Ishikawa (cell line): ENCODE results near the gene COPS7A.

Experiments
- CEBPB ChIP-seq: IDR thresholded peaks from 2 replicates; pipeline ENCODE4 v1.6.1; 2012
- CREB1 ChIP-seq: IDR thresholded peaks from 2 replicates; pipeline ENCODE4 v1.6.1; 2012; ENCODE audit warnings: low read depth
- EGR1 ChIP-seq: IDR thresholded peaks from 2 replicates; pipeline ENCODE4 v1.6.1; 2012
- EP300 ChIP-seq: IDR thresholded peaks from 2 replicates; pipeline ENCODE4 v1.6.1; 2012; ENCODE audit warnings: borderline replicate concordance
- FOXM1 ChIP-seq: IDR thresholded peaks from 2 replicates; pipeline ENCODE4 v1.6.1; 2012; ENCODE audit warnings: low read depth, borderline replicate concordance
- MAX ChIP-seq: IDR thresholded peaks from 2 replicates; pipeline ENCODE4 v1.6.1; 2012
- NFIC ChIP-seq: IDR thresholded peaks from 2 replicates; pipeline ENCODE4 v1.6.1; 2012
- RAD21 ChIP-seq: IDR thresholded peaks from 2 replicates; pipeline ENCODE4 v1.6.1; 2012; ENCODE audit warnings: low read depth
- TAF1 ChIP-seq: IDR thresholded peaks from 2 replicates; pipeline ENCODE4 v1.6.1; 2012; ENCODE audit warnings: low read depth, mild to moderate bottlenecking
- TCF12 ChIP-seq: IDR thresholded peaks from 2 replicates; pipeline ENCODE4 v1.6.1; 2012; ENCODE audit warnings: low read depth
- TEAD4 ChIP-seq: IDR thresholded peaks from 2 replicates; pipeline ENCODE4 v1.6.1; 2012
- USF1 ChIP-seq: IDR thresholded peaks from 2 replicates; pipeline ENCODE4 v1.6.1; 2012
- YY1 ChIP-seq: IDR thresholded peaks from 2 replicates; pipeline ENCODE4 v1.6.1; 2012; ENCODE audit warnings: low read depth
- ZBTB7A ChIP-seq: IDR thresholded peaks from 2 replicates; pipeline ENCODE4 v1.6.1; 2012; ENCODE audit warnings: low read depth
- TF ChIP-seq, protein P1 (sequence below): IDR thresholded peaks from 2 replicates; pipeline ENCODE4 v1.6.1; 2012; ENCODE audit warnings: low read depth, mild to moderate bottlenecking

COPS7A gene

DNA sequence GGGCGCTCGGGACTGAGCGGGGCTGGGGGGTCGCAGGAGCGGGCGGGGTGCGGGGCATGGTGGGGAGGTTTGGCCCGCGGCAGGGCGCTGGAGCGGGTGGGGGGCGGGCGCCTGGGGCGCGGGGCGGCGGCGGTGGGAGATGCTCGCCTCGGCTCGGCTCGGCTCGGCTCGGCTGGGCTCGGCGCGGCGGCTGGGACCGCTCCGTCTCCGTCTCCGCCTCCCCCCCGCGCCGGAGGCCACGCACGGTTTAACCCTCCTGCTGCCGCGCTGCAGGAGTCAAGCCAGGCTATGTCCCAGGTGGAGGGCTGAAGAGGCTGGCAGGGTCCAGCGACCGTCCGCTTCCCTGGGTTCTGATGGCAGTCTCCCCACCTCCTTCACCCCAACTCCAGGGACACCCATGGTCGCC, 23.2 kb upstream of the COPS7A start, which contains the start of gene PIANP:
Gene PIANP (minus strand): TSS at position 170 of the 406 bp plus-strand sequence. CDS start 2,754 bp downstream, outside the sequence.
- TF ChIP-seq TAF1, result no peak
- TF ChIP-seq ZBTB7A, result 0 out of 2 replicates have a peak, but pooled peaks have one; percentile 21
- no peak for TF ChIP-seq CEBPB

GRCh38 chr12:6701078-6701768, 22.6 kb upstream of the COPS7A start:
- TF ChIP-seq YY1, result no peak
- TF ChIP-seq TEAD4, result no peak
- TF ChIP-seq, protein P1, sequence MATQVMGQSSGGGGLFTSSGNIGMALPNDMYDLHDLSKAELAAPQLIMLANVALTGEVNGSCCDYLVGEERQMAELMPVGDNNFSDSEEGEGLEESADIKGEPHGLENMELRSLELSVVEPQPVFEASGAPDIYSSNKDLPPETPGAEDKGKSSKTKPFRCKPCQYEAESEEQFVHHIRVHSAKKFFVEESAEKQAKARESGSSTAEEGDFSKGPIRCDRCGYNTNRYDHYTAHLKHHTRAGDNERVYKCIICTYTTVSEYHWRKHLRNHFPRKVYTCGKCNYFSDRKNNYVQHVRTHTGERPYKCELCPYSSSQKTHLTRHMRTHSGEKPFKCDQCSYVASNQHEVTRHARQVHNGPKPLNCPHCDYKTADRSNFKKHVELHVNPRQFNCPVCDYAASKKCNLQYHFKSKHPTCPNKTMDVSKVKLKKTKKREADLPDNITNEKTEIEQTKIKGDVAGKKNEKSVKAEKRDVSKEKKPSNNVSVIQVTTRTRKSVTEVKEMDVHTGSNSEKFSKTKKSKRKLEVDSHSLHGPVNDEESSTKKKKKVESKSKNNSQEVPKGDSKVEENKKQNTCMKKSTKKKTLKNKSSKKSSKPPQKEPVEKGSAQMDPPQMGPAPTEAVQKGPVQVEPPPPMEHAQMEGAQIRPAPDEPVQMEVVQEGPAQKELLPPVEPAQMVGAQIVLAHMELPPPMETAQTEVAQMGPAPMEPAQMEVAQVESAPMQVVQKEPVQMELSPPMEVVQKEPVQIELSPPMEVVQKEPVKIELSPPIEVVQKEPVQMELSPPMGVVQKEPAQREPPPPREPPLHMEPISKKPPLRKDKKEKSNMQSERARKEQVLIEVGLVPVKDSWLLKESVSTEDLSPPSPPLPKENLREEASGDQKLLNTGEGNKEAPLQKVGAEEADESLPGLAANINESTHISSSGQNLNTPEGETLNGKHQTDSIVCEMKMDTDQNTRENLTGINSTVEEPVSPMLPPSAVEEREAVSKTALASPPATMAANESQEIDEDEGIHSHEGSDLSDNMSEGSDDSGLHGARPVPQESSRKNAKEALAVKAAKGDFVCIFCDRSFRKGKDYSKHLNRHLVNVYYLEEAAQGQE, result no peak
- no peak for TF ChIP-seq MAX
- TF ChIP-seq CEBPB, result no peak
- TF ChIP-seq EP300, result no peak
- no peak for TF ChIP-seq ZBTB7A
- TF ChIP-seq TCF12, result no peak
- TF ChIP-seq USF1, result no peak
- TF ChIP-seq RAD21, result no peak
- no peak for TF ChIP-seq NFIC
- TF ChIP-seq EGR1, result no peak; the same call in 1 of the 2 replicates
- no peak for TF ChIP-seq TAF1
- TF ChIP-seq CREB1, result no peak
- TF ChIP-seq FOXM1, result no peak

DNA sequence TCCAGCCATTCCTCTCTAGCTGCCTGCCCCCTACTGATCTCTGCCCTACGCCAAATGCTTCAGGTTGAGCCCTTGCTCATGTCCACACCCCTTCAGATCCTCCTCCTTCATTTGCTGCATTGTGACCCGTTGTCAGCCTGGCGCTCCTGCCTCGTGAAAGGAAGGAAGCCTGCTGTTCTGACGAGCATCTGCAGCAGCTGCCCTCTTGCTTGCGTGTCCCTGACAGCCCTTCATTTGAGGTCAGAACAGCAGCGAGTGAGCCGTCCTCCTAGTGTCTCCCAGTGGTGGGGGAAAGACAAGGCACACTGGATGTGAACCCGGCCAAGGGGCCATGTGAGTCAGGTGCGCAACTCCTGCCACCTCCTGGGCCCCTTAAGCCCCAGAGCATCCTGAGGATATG, 20.2 kb upstream of the COPS7A start:
- TF ChIP-seq TEAD4 (no peak), ZBTB7A (no peak)

GRCh38 chr12:6708960-6709394, 14.9 kb upstream of the COPS7A start:
- TF ChIP-seq TEAD4, result no peak
- TF ChIP-seq CEBPB, result no peak
- TF ChIP-seq NFIC, result no peak
- TF ChIP-seq YY1, result no peak
- TF ChIP-seq MAX, result no peak
- TF ChIP-seq, protein P1, result no peak
- no peak for TF ChIP-seq TCF12

GRCh38 chr12:6716874-6717437, 6.9 kb upstream of the COPS7A start:
- no peak for TF ChIP-seq TEAD4
- TF ChIP-seq NFIC, result no peak
- TF ChIP-seq YY1, result no peak
- no peak for TF ChIP-seq MAX
- TF ChIP-seq, protein P1, result no peak
- TF ChIP-seq EP300, result no peak
- no peak for TF ChIP-seq RAD21
- TF ChIP-seq TAF1, result no peak
- no peak for TF ChIP-seq TCF12
- no peak for TF ChIP-seq EGR1
- TF ChIP-seq USF1, result no peak
- TF ChIP-seq ZBTB7A, result no peak
- no peak for TF ChIP-seq CREB1
